Esophagus muscularis mucosa (tissue), 4 donors: ENCODE results near the gene RBSN. TPM values are rescaled to one million over a fixed set of nuclear protein-coding genes. Genes with fewer than 3 reads are reported as not detected.

ENCODE experiments used
- DNase-seq: peaks from one replicate; pipeline ENCODE4 v3.0.0-alpha.2; 2017; ENCODE audit errors: extremely low spot score
- H3K27ac ChIP-seq, 4 donors: fragments of 200-600 bp; sonication (generic); replicated peaks in 1 of 4; 1 replicate in 3 of 4; 2 replicates in 1 of 4; pipeline ENCODE4 v1.5.1; 2016 to 2019; ENCODE audit warnings: mild to moderate bottlenecking in 1 of 4
- H3K27me3 ChIP-seq, 4 donors: fragments of 200-600 bp; sonication (generic); one replicate each; pipeline versions ENCODE4 v1.5.1 to v1.6.0; 2016 to 2019
- H3K36me3 ChIP-seq, 4 donors: fragments of 200-600 bp; sonication (generic); one replicate each; pipeline ENCODE4 v1.5.1; 2016 to 2019
- H3K4me1 ChIP-seq, 4 donors: fragments of 200-600 bp; sonication (generic); one replicate each; pipeline ENCODE4 v1.5.1; 2016 to 2019
- H3K4me3 ChIP-seq, 4 donors: fragments of 200-600 bp; sonication (generic); 1 replicate in 2 of 4; 2 replicates in 2 of 4; pipeline ENCODE4 v1.5.1; 2016 to 2019; ENCODE audit warnings: mild to moderate bottlenecking in 4 of 4, moderate library complexity in 1 of 4
- H3K9me3 ChIP-seq, 4 donors: fragments of 200-600 bp; sonication (generic); 1 replicate in 3 of 4; 2 replicates in 1 of 4; pipeline ENCODE4 v1.5.1; 2016 to 2019
- EP300 ChIP-seq: sonication (generic); formaldehyde crosslinking; IDR thresholded peaks from one replicate; pipeline ENCODE4 v1.6.1; 2017; ENCODE audit warnings: antibody characterized with exemption
- POLR2A ChIP-seq: fragments of 450-650 bp; IDR thresholded peaks from one replicate; pipeline ENCODE4 v1.6.1; 2017; ENCODE audit warnings: antibody characterized with exemption, moderate library complexity, mild to moderate bottlenecking, low read depth
- POLR2AphosphoS5 ChIP-seq, 2 donors: sonication (generic); formaldehyde crosslinking; IDR thresholded peaks; one replicate each; pipeline ENCODE4 v1.6.1; 2017; ENCODE audit warnings: antibody characterized with exemption in 2 of 2
- WGBS: methylation state at CpG from one replicate; pipeline ENCODE4 v1.1.5; 2018; 5-methylcytosine and 5-hydroxymethylcytosine counted together
- intact Hi-C: fragments of 100-400 bp; cut with DNase I; formaldehyde crosslinking; loops from one replicate; pipeline ENCODE4 v1.15.1; 2023
- total RNA-seq, 4 donors: library from RNA; depleted of rRNA; stranded (reverse); fragments of >200 nt; gene quantifications; one replicate each; pipeline versions ENCODE4 v1.1.0 to v1.2.1, GENCODE V29; 2016
- TF ChIP-seq, protein P1 (sequence below), 3 experiments: fragments of 200-600 bp in 2 of 3; fragments of 450-650 bp in 1 of 3; sonication (generic) in 2 of 3; IDR thresholded peaks; one replicate each; pipeline ENCODE4 v1.5.1; 2017 to 2019; ENCODE audit warnings: antibody characterized with exemption in 3 of 3, mild to moderate bottlenecking in 2 of 3, moderate library complexity in 1 of 3

The RBSN gene
- total RNA-seq, 4 donors from 2014 or later = 31.6 to 45.7 (median 39.0) TPM

DNA sequence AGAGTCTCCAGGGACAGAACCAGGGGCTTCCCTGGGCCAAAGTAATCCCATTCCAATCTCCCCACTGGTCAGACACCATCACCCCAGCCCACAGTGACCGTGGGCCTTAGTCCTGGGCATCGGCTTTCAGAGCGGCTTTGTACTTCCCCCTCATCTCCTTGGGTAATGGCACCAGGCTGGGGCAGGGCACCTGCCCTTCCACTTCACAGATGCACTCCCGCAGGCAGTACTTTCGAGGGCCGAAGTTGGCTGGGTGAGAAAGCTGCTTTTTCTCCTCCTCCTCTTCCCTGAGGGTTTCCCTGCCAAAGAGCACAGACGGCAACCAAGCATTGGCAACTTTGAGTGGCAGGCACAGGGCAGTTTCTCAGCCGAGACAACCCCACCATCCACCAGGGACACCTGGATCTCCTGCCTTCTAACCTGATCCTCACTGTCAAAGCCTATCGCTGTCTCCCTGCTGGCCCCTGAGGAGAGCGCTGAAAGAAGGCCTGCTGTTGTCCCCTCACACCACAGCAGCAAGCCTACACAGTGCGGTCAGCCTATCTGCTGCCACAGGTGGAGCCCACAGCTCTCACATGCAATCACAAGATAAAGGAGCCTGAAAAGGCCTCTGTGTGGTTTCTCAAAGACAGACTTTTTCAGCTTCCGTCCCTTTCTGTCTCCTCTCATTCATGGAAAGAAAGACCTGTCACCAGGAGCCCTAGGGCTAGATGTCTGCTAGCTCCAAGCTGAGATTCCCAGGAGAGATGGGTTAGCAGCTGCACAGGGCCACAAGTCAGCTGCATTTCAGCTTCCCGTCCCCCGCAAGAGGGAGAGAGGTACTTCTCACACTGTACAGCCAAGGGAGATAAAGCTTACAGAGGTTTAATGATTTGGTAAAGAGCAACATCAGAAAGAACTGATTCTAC, 46.4 kb downstream of the RBSN start:
- intact Hi-C loops = loop anchor here (10.0 kb wide), 1 partner anchor 108 kb away; the partner anchor contains the start of gene NR2C2
- no peak for DNase-seq
- TF ChIP-seq POLR2A = no peak
- no peak for TF ChIP-seq EP300
- TF ChIP-seq POLR2AphosphoS5 (IDR thresholded peaks at IDR 0.05) = no peak
- TF ChIP-seq, protein P1, sequence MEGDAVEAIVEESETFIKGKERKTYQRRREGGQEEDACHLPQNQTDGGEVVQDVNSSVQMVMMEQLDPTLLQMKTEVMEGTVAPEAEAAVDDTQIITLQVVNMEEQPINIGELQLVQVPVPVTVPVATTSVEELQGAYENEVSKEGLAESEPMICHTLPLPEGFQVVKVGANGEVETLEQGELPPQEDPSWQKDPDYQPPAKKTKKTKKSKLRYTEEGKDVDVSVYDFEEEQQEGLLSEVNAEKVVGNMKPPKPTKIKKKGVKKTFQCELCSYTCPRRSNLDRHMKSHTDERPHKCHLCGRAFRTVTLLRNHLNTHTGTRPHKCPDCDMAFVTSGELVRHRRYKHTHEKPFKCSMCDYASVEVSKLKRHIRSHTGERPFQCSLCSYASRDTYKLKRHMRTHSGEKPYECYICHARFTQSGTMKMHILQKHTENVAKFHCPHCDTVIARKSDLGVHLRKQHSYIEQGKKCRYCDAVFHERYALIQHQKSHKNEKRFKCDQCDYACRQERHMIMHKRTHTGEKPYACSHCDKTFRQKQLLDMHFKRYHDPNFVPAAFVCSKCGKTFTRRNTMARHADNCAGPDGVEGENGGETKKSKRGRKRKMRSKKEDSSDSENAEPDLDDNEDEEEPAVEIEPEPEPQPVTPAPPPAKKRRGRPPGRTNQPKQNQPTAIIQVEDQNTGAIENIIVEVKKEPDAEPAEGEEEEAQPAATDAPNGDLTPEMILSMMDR (IDR thresholded peaks at IDR 0.05) = no peak
- Histone ChIP-seq H3K9me3 (no peaks in the 10 kb centered on the region), H3K27ac (no peak overlapping the region), H3K27me3 (no peaks in the 10 kb centered on the region), H3K4me3 (no peak overlapping the region), H3K4me1 (peaks cover 0 to 7% (median 0%) of the 10 kb centered on the region in 4 donors), H3K36me3 (peaks cover 19 to 80% (median 74%) of the 10 kb centered on the region in 4 donors)
- WGBS = 90% methylated on average over 9 of the region's 14 CpGs

DNA sequence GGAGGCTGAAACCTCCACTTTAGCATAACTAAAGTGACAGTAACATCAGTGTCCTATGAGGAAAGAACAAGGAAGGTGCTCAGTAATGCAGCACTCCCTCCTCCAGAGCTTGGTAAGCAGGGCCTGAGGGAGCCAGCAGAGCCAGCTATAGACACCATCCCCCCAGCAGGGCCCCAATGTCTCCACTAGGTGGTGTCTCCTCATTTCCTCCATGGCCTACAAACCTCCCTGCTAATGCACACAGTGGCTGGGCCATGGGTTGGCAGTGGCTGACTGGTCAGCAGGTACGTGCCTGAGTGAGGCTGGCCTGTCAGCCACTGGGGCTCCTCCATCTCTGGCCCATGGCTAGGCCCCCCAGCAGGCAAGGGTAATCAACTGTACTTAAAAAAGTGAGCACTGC, 47.4 kb downstream of the RBSN start:
- peaks cover 14 to 80% (median 75%) of the 10 kb centered on the region in 4 donors for H3K36me3 ChIP-seq
- TF ChIP-seq POLR2AphosphoS5 (IDR thresholded peaks at IDR 0.05) = no peak
- TF ChIP-seq, protein P1 (IDR thresholded peaks at IDR 0.05) = peak in 2 of 3 experiments; percentile 14 to 56
- intact Hi-C loops = loop anchor here (10.0 kb wide), 1 partner anchor 107 kb away; the partner anchor contains the start of gene NR2C2
- WGBS = 100% methylated on average over 1 of the region's 1 CpG
- no peaks in the 10 kb centered on the region for H3K27me3 ChIP-seq
- no peak overlapping the region for H3K4me3 ChIP-seq
- no peaks in the 10 kb centered on the region for H3K9me3 ChIP-seq
- H3K27ac ChIP-seq = no peak overlapping the region
- peaks cover 0 to 8% (median 0%) of the 10 kb centered on the region in 4 donors for H3K4me1 ChIP-seq
- DNase-seq = no peak

DNA sequence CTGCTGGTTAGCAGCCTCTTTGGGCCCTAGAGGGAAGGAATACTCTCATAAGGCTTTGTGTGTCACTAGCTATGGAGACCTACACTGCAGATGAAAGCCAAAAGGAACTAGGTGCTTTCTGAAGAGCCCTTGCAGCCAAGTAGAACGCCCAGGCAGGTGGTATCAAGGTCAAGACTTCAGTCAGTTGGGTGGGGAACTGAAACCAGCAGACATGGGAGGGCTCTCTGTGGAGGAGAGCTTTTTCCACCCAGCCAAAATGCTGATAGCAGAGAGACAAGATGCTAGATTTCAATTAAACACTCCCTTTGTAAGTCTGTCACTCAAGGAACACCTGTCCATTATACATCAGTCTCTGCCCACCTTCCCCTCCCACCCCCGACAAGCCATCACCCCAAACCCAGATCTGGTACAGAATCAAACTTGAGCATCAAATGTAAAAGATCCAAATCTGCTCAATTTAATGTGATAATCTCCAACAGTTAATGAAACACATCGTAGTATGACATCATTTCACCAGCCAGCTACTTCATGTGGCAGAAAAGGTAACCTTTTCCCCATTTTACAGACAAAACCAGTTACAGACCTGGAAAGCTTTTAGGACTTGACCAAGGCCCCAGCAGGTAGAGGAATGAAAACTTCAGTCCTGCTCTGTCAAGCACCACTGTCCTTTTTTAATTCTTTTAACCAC, 48.4 kb downstream of the RBSN start:
- Histone ChIP-seq H3K27me3 (no peaks in the 10 kb centered on the region), H3K27ac (no peak overlapping the region), H3K36me3 (peaks cover 19 to 85% (median 80%) of the 10 kb centered on the region in 4 donors), H3K4me1 (peaks cover 0 to 8% (median 0%) of the 10 kb centered on the region in 4 donors), H3K9me3 (no peaks in the 10 kb centered on the region), H3K4me3 (no peak overlapping the region)
- no peak for DNase-seq
- 93% methylated on average over 3 of the region's 3 CpGs for WGBS
- TF ChIP-seq, protein P1 (IDR thresholded peaks at IDR 0.05) = no peak
- TF ChIP-seq POLR2AphosphoS5 (IDR thresholded peaks at IDR 0.05) (no peak), EP300 (no peak), POLR2A (no peak)
- intact Hi-C loops = loop anchor here (10.0 kb wide), 1 partner anchor 106 kb away; the partner anchor contains the start of gene NR2C2

DNA sequence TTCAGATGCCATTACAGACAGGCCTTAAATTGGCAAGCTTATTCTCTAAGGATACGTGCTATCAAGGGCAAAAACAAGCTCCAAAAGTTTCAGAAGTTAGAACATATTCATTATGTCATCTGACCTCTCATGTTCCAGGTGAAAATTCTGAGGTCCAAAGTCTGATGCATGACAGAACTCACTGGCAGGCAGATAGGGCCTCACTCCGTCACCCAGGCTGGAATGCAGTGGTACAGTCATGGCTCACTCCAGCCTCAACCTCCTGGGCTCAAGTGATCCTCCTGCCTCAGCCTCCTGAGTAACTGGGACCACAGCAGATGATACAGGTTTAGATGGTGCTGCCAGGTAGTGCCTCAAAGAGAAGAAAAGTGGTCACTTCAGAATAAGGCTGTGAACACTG, 49.4 kb downstream of the RBSN start:
- DNase-seq = no peak
- H3K4me1 ChIP-seq = peaks cover 0 to 8% (median 0%) of the 10 kb centered on the region in 4 donors
- H3K4me3 ChIP-seq = no peak overlapping the region
- H3K9me3 ChIP-seq = no peaks in the 10 kb centered on the region
- 83% methylated on average over 2 of the region's 2 CpGs for WGBS
- TF ChIP-seq POLR2AphosphoS5 (IDR thresholded peaks at IDR 0.05) (no peak), EP300 (no peak), POLR2A (no peak)
- TF ChIP-seq, protein P1 (IDR thresholded peaks at IDR 0.05) = no peak
- peaks cover 19 to 95% (median 87%) of the 10 kb centered on the region in 4 donors for H3K36me3 ChIP-seq
- intact Hi-C loops = no loop called here
- no peaks in the 10 kb centered on the region for H3K27me3 ChIP-seq
- H3K27ac ChIP-seq = no peak overlapping the region
